ENCODE data around the gene AKAP4.

DNA sequence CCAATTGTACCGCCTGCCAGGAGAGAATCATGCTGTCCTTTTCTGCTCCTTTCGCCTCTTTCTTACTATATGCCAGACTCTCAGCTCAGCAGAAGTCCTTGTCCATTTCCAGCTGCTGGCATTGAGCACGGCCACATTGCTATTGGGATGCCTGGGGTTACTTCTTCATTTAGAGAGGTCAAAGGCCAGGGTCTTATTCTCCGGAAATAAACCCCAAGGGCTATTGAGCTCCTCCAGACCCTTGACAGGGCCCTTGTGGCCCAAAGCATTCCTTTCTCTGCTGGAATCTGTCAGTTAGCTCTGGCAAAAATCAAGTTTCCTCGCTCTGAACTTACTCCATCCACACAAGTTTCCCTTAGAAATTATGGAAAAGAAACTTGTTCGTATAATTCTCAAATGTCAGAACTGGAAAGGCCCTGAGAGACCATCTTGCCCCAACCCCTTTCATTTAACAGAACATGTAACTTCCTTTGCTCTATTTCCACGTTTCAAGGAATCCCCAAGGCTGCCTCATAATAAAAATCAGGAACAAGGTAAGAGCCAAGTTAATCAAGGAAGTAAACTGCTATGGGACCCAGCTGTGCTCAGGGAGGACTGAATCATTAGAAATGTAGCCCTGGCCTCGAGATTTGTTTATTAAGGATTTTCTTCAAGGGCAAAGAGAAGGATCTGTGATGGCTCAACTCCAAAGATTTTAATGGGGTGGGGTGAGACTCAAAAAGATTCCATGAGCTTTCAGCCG is 11.8 kb downstream of the AKAP4 start:
- TF ChIP-seq CTCF (IDR thresholded peaks at IDR 0.05) (no peak), POLR2A (IDR thresholded peaks at IDR 0.05) (no peak), POLR2AphosphoS5 (IDR thresholded peaks at IDR 0.05) (no peak)
